ENCODE results near the gene GNAZ.

GRCh38 chr22:23068096-23068831 is 2.1 kb upstream of the GNAZ start:
- TF ChIP-seq CTCF (optimal IDR thresholded peaks at IDR 0.05 in 1 of 3, IDR thresholded peaks at IDR 0.05 in 1 of 3, conservative IDR thresholded peaks at IDR 0.05 in 1 of 3; ENCODE audit: extremely low read depth in 1 of 3, insufficient read depth in 2 of 3, low read length in 3 of 3) (no peak), EZH2 (IDR thresholded peaks at IDR 0.05; ENCODE audit: low read length) (no peak)

Data from keratinocyte (primary cell).